NT2/D1 (cell line): ENCODE data around the gene CCDC57.

Experiments used
- SUZ12 ChIP-seq: IDR thresholded peaks from 2 replicates; pipeline ENCODE4 v1.6.1; 2011; ENCODE audit not compliant: insufficient read length, insufficient read depth; ENCODE audit errors: extremely low read depth
- YY1 ChIP-seq: IDR thresholded peaks from 2 replicates; pipeline ENCODE4 v1.6.1; 2011; ENCODE audit not compliant: insufficient read length, insufficient read depth
- ZNF274 ChIP-seq: IDR thresholded peaks from 2 replicates; pipeline ENCODE4 v1.6.1; 2011; ENCODE audit warnings: mild to moderate bottlenecking, low read depth, low read length

DNA sequence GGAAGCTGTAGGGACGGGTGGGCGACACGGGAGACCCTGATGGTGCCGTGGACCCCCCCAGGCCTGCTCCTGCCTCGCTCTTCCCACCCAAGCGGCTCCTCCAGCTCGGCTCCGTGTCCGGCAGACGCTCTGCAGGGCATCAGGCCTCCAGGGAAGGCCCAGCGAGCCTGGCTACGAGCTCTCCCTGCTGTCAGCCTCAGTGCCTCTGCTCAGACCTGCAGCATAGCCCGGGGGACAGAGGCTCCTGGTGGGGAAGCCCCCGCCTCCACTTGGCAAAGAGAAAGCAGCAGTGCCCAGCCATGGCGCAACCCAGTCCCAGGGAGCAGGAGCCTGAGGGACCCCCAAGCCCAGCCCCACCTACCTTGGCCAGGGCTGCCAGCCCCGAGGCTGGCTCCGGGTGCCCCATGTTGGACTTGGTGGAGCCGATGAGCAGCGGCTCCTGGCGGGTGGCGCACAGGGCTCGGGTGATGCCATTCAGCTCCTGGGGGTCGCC is 120.5 kb downstream of the CCDC57 start:
- no peak for TF ChIP-seq YY1
- no peak for TF ChIP-seq ZNF274
- TF ChIP-seq SUZ12, result no peak
